Stimulated activated naive B cell treated with anti-CD40 and anti-IgM and Interleukin-4, amounts not matched to agents 10 μg/mL and 1 μg/mL and 100 μg/mL, for 72 hours (primary cell): ENCODE data around the gene LYAR.

ENCODE experiments used
- ATAC-seq, 2 donors: fragments of 150-1000 bp; cut with Tn5 transposase; replicated peaks; 2 replicates each; pipeline ENCODE4 v1.10.0; 2021; ENCODE audit warnings: moderate library complexity in 1 of 2
- DNase-seq: peaks from one replicate; pipeline ENCODE4 v3.0.0; 2021
- H3K27ac Mint-ChIP-seq: one replicate; pipeline ENCODE4 v1.8.0; 2022; ENCODE audit warnings: mild to moderate bottlenecking, mixed read lengths
- H3K27me3 Mint-ChIP-seq, 2 donors: one replicate each; pipeline ENCODE4 v1.8.0; 2022; ENCODE audit warnings: mixed read lengths in 2 of 2
- H3K36me3 Mint-ChIP-seq, 2 donors: one replicate each; pipeline ENCODE4 v1.8.0; 2022; ENCODE audit warnings: mixed read lengths in 2 of 2, mild to moderate bottlenecking in 1 of 2
- H3K4me1 Mint-ChIP-seq, 2 donors: one replicate each; pipeline ENCODE4 v1.8.0; 2022; ENCODE audit warnings: mixed read lengths in 2 of 2, mild to moderate bottlenecking in 1 of 2
- H3K4me3 Mint-ChIP-seq, 2 donors: one replicate each; pipeline ENCODE4 v1.8.0; 2022; ENCODE audit warnings: mild to moderate bottlenecking in 2 of 2, mixed read lengths in 2 of 2, moderate library complexity in 1 of 2
- H3K9me3 Mint-ChIP-seq, 2 donors: one replicate each; pipeline ENCODE4 v1.8.0; 2022; ENCODE audit warnings: mixed read lengths in 2 of 2, mild to moderate bottlenecking in 1 of 2

The LYAR gene

DNA sequence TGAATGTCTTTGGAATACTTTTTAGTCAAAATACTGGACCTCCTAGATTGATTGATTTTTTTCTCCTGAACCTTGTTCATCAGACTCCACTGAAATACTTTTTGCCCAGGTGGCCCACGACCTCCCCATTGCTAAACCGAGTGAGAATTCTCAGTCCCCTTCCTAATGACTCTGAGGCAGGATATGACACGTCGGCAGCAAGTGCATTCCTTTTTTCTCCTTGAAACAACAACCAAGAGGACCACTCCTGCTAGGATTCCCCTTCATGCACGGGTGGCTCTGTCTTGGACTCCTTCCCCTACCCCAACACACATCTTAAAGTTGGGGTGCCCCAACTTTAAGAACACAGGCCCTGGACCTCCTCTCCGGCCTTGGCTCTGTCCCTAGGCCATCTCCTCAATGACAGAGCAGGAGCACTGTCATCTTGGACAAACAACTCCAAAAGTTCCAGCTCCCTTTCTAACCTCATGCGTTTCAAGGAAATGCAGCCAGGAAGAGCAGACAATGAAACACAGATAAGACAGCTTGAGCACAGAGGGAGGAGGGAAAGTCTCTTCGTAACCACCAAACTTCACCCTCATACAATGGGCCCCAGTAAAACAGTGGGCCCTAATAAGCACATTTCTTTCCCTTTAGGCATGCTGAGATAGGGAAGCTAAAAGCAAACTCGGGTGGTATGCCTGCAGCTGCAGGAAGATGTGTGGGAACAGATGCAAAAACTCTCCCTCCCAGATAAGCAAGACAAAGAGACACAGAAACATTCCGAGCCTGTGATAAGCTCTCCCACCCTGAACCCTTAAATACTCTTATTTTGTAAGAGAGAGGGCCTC is 34.0 kb upstream of the LYAR start:
- Mint-ChIP-seq H3K4me3 (no peak overlapping the region), H3K27ac (no peak overlapping the region), H3K9me3 (peaks cover 0 to 1% of the 10 kb centered on the region in 2 donors), H3K27me3 (no peaks in the 10 kb centered on the region), H3K36me3 (peaks cover 24 to 32% of the 10 kb centered on the region in 2 donors), H3K4me1 (no peaks in the 10 kb centered on the region)
- DNase-seq: no peak
- no peak for ATAC-seq

DNA sequence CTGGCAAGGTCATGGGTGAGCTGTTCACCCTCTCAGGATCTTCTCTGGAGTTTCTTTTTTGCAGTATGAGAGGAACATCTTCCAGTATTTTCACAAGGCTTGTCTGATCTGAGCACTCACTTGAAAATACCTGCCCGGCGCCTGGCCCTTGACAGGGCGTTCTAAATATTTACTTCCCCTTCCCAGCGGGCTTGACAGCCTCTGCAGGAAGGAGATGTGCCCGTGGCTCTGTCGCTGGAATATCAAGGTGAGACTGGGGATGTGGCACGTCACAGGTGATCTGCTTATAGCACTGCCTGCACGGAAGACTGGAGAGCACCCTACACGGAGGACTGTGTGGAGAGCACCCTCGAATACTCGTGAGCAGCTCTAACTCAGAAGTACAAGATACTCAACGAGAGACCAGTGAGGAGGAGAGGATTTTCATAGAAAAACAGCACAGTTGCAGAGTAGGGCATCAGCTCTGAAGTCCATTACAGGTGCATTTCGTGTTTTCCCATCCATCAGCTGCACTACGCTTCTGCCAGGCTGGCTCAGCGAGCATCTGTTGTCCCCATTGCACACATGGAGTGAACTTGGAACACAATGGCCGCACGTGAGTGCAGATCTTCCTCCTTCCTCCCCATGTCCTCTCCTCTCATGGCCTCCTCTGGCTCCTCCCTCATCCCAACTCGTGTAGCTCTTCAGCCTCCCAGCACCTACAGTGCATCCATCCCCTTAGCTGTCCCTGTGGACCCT is 32.2 kb upstream of the LYAR start:
- no peaks in the 10 kb centered on the region for H3K9me3 Mint-ChIP-seq
- H3K36me3 Mint-ChIP-seq: peaks cover 30 to 42% of the 10 kb centered on the region in 2 donors
- H3K27ac Mint-ChIP-seq: no peak overlapping the region
- H3K27me3 Mint-ChIP-seq: no peaks in the 10 kb centered on the region
- no peak for ATAC-seq
- peaks cover 0 to under 1% of the 10 kb centered on the region in 2 donors for H3K4me1 Mint-ChIP-seq
- no peak for DNase-seq
- no peak overlapping the region for H3K4me3 Mint-ChIP-seq

DNA sequence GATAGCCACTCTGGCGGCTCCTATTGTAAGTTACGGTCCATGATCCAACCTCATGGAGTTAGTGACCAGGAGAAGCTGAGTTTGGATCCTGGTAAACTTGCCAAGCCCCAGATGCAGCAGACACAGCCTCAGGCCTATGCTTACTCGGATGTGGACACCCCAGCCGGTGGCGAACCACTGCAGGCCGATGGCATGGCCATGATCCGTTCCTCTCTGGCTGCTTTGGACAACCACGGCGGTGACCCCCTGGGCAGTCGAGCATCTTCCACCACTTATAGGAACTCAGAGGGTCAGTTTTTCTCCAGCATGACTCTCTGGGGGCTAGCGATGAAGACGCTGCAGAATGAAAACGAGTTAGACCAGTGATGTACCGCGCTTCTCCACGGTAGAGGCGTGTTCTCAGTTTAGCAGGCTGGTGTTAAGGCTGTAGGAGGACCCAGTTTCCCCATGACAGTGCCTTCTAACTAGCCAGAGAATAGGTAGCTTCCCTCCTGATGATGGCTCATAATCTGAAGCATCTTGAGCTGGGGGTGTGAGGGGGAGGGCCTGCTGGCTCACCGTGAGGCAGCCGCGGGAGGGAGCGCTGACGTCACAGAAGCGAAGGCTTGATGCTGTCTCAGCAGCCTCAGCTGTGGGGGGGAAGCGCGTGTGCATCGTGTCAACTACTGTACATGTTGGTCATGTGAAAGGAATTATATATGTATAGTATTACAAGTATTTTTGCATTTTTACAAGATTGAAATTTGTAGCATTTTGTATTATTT is 31.2 kb upstream of the LYAR start:
- no peak for ATAC-seq
- H3K4me3 Mint-ChIP-seq: no peak overlapping the region
- H3K27me3 Mint-ChIP-seq: no peaks in the 10 kb centered on the region
- H3K36me3 Mint-ChIP-seq: peaks cover 35 to 50% of the 10 kb centered on the region in 2 donors
- no peak for DNase-seq
- peaks cover 0 to 2% of the 10 kb centered on the region in 2 donors for H3K4me1 Mint-ChIP-seq
- H3K27ac Mint-ChIP-seq: no peak overlapping the region
- no peaks in the 10 kb centered on the region for H3K9me3 Mint-ChIP-seq

DNA sequence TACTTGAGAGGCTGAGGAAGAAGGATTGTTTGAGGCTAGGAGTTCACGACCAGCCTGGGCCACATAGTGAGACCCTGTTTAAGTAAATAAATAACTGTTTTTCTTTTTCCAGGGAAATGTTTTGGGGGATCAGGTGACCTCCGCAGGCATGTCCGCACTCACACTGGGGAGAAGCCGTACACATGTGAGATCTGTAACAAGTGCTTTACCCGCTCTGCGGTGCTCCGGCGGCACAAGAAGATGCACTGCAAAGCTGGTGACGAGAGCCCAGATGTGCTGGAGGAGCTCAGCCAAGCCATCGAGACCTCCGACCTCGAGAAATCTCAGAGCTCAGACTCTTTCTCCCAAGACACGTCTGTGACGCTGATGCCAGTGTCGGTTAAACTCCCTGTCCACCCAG is 30.6 kb upstream of the LYAR start:
- Mint-ChIP-seq H3K36me3 (peaks cover 41 to 55% of the 10 kb centered on the region in 2 donors), H3K4me3 (no peak overlapping the region), H3K27me3 (no peaks in the 10 kb centered on the region), H3K9me3 (no peaks in the 10 kb centered on the region), H3K4me1 (peaks cover 0 to 2% of the 10 kb centered on the region in 2 donors), H3K27ac (no peak overlapping the region)
- ATAC-seq (no peak), DNase-seq (no peak)

DNA sequence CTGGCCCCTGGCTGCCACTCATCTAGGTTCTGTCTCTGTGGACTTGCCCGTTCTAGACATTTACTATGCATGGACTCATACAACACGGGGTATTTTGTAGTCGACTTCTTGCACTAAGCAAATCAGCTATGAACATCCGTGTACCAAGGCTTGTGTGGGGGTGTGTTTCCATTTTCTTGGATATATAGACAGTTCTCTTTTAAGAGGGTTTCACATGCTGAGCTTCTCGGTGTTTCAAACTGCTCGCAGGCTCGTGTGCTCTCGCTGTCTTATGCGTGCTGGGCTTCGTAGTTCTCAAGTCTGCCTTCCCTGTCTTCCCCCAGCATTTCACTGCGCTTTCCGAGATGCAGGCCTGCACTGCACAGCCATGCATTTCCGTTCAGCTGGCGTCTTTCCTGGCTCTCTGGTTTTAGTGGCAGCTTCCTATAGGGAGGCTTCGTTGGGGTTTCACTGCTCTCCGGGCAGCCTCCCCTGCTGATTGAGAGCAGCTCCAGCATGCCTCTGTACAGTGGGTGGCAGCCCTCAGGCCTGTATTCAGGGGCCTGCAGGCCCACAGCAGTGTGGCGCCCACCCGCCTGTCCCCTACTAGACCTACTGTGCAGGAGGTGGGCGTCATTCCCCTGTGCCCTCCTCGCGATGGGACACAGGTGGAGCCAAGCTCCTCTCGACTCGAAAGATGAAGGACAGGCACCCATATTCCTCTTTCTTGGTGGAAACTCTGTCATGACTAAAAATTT is 27.7 kb upstream of the LYAR start:
- DNase-seq: no peak
- Mint-ChIP-seq H3K4me1 (peaks cover 0 to 2% of the 10 kb centered on the region in 2 donors), H3K4me3 (no peak overlapping the region), H3K36me3 (peaks cover 41 to 59% of the 10 kb centered on the region in 2 donors), H3K27ac (no peak overlapping the region), H3K27me3 (no peaks in the 10 kb centered on the region), H3K9me3 (no peaks in the 10 kb centered on the region)
- no peak for ATAC-seq

DNA sequence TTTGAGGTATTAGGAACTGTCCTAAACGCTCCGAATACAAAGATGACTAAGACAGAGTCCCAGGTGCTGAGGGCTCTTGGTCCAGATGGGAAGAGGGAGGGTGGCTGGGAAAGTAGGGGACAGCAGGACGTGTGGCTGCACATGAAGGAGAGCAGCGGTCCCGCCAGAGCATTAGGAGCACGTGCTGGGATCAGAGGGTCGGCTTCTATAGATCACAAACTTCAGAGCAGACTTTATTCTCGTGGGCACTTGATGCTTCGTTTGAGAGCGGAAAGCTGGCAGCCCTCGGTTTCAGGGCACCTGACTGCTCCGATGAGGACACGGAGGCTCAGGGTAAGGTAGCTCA is 26.2 kb upstream of the LYAR start:
- Mint-ChIP-seq H3K4me1 (peaks cover 0 to 2% of the 10 kb centered on the region in 2 donors), H3K36me3 (peaks cover 32 to 47% of the 10 kb centered on the region in 2 donors), H3K27ac (no peak overlapping the region), H3K27me3 (no peaks in the 10 kb centered on the region), H3K4me3 (no peak overlapping the region), H3K9me3 (no peaks in the 10 kb centered on the region)
- no peak for ATAC-seq
- DNase-seq: no peak

DNA sequence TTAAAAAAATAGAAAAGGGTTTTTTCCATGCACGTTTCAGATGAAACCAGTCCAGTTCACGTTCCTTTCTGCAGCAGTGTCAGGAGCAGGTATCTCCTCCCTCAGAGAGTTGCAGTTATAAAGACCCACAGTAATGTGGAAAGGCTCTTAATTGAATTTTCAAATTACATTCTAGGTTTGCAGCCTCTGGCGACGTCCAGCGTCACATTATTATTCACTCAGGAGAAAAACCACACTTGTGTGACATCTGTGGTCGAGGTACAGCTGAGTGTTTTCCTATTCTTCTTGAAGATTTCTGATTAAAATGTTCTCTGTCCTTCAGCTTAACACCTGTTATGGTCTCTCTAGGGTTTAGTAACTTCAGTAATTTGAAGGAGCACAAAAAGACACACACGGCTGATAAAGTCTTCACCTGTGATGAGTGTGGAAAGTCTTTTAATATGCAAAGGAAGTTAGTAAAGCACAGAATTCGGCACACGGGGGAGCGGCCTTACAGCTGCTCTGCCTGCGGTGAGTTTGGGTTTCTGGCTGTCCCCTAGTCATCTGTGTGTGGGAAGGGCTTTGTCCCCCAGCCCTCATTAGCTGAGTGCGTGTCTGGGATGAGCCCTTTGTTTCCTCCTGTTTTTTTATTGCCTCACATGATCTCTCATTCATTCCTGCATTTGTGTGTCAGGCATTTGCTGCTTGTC is 25.7 kb upstream of the LYAR start:
- ATAC-seq (no peak), DNase-seq (no peak)
- Mint-ChIP-seq H3K4me3 (no peak overlapping the region), H3K27me3 (no peaks in the 10 kb centered on the region), H3K4me1 (peaks cover 0 to 2% of the 10 kb centered on the region in 2 donors), H3K36me3 (peaks cover 30 to 42% of the 10 kb centered on the region in 2 donors), H3K27ac (no peak overlapping the region), H3K9me3 (no peaks in the 10 kb centered on the region)

DNA sequence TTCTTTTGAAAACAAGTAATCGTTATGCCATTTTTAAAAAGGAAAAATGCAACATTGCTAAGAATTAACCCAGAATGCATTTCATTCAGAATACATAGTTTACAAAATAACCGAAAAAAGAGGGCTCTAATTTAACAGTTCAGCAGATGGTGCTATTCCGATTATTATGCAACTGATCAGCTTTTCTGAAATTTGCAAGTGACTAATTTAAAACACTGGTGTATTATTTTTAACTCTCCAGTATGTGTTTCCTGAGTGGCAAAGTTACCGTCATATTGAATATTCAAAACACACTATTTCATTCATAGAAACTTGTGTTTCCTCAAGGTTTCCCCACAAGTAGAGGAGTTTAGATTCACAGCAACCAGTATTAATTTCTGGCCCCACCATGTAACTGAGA is 21.2 kb upstream of the LYAR start:
- no peaks in the 10 kb centered on the region for H3K9me3 Mint-ChIP-seq
- no peak overlapping the region for H3K27ac Mint-ChIP-seq
- no peaks in the 10 kb centered on the region for H3K27me3 Mint-ChIP-seq
- no peak overlapping the region for H3K4me3 Mint-ChIP-seq
- no peak for DNase-seq
- no peak for ATAC-seq
- H3K4me1 Mint-ChIP-seq: peaks cover 0 to 2% of the 10 kb centered on the region in 2 donors
- H3K36me3 Mint-ChIP-seq: peaks cover 31 to 48% of the 10 kb centered on the region in 2 donors

DNA sequence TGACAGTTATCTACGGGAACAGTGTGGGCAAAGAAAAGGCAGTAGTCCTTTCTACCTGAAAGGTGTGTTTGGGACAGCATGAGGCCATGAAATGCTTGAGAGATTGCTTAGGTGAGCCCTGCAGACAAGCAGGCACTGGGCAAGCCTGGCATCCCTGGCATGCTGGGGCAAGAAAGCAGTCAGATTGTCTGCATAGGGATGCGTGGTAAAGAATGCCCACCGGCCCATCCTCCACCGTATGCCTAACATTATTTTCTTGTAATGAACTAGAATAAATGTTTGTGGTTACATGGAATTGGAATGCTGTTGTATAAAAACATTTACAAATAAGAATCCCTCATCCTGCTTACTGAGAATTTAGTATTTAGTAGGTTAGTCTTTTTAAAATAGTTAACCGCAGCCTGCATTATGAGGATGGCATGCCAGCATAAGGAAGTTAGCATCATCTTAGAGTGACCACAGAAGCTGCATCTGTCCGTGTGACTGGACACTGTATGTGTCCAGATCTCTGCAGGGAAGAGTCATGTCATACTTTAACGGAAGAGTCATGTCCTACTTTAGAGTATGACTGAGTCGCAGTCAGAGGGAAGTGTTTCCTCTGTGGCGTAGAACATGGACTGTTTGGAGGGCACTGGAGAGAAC is 19.0 kb upstream of the LYAR start:
- peaks cover 20 to 39% of the 10 kb centered on the region in 2 donors for H3K36me3 Mint-ChIP-seq
- H3K9me3 Mint-ChIP-seq: no peaks in the 10 kb centered on the region
- no peak overlapping the region for H3K27ac Mint-ChIP-seq
- H3K27me3 Mint-ChIP-seq: no peaks in the 10 kb centered on the region
- H3K4me1 Mint-ChIP-seq: peaks cover 0 to 4% of the 10 kb centered on the region in 2 donors
- ATAC-seq (no peak), DNase-seq (no peak)
- H3K4me3 Mint-ChIP-seq: no peak overlapping the region

DNA sequence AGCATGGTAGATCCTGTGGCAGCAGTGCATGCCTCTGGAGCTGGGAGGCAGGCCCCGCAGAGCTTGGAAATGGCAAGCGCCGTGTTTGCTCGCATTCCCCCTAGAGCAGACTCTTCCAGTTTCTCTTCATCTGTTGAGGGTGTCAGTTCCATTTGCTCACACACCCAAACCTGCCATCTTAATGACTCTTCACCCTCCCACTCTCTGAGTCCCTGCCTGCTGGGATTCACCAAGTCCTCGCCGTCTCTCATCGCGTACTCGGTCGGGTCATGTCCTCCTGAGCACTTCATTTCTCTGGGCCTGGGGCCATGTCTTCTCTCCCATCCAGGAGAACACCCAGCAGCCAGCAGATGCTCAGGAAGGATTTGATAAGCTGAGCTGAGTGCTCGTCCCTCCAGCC is 17.0 kb upstream of the LYAR start:
- Mint-ChIP-seq H3K27ac (no peak overlapping the region), H3K9me3 (no peaks in the 10 kb centered on the region), H3K27me3 (no peaks in the 10 kb centered on the region), H3K4me3 (no peak overlapping the region), H3K4me1 (peaks cover 4 to 5% of the 10 kb centered on the region in 2 donors), H3K36me3 (peaks cover 26 to 45% of the 10 kb centered on the region in 2 donors)
- ATAC-seq (no peak), DNase-seq (no peak)

DNA sequence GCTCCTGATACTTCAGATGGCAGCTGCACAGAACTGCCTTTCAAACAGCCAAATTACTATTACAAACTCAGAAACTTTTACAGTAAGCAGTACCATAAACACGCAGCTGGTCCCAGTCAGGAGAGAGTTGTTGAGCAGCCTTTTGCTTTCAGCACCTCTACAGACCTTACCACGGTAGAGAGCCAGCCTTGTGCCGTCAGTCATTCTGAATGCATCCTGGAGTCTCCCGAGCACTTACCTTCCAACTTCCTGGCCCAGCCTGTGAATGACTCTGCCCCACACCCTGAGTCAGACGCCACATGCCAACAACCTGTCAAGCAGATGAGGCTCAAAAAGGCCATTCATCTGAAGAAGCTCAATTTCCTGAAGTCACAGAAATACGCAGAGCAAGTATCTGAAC is 12.5 kb upstream of the LYAR start:
- H3K27ac Mint-ChIP-seq: no peak overlapping the region
- H3K4me3 Mint-ChIP-seq: no peak overlapping the region
- no peaks in the 10 kb centered on the region for H3K27me3 Mint-ChIP-seq
- ATAC-seq: no peak
- DNase-seq: no peak
- H3K36me3 Mint-ChIP-seq: peaks cover 18 to 35% of the 10 kb centered on the region in 2 donors
- no peaks in the 10 kb centered on the region for H3K9me3 Mint-ChIP-seq
- peaks cover 5 to 7% of the 10 kb centered on the region in 2 donors for H3K4me1 Mint-ChIP-seq

DNA sequence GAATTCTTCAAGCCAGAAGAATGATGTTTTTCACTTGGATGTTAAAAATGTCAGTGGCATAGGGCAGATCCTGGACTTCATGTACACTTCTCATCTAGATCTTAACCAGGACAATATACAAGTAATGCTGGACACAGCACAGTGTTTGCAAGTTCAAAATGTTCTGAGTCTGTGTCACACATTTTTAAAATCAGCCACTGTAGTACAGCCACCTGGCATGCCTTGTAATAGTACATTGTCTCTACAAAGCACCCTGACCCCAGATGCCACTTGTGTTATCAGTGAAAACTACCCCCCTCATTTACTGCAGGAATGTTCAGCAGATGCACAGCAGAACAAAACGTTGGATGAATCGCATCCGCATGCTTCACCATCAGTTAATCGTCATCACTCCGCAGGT is 12.0 kb upstream of the LYAR start:
- DNase-seq (no peak), ATAC-seq (no peak)
- no peak overlapping the region for H3K27ac Mint-ChIP-seq
- no peaks in the 10 kb centered on the region for H3K9me3 Mint-ChIP-seq
- peaks cover 5 to 9% of the 10 kb centered on the region in 2 donors for H3K4me1 Mint-ChIP-seq
- no peaks in the 10 kb centered on the region for H3K27me3 Mint-ChIP-seq
- no peak overlapping the region for H3K4me3 Mint-ChIP-seq
- H3K36me3 Mint-ChIP-seq: peaks cover 17 to 31% of the 10 kb centered on the region in 2 donors

DNA sequence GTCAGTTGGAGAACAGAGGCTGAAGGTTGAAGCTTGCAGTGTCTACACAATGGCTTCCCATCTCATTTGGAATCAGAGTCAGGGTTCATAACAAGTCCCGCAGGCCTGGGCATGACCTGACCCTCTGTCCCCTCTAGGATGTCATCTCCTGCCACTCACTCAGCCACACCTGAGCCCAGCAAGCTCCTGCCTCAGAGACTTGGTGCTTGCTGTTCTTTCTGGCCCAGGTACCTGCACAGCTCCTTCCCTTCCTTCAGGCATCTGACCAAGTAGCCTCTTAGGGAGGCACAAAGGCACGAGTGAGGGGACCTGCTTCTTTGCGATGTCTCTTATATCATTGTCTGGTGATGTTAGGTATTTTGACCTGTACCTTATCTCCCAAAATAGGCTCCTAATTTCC is 9.1 kb upstream of the LYAR start:
- Mint-ChIP-seq H3K27ac (no peak overlapping the region), H3K27me3 (no peaks in the 10 kb centered on the region), H3K4me3 (no peak overlapping the region), H3K9me3 (peaks cover 11% of the 10 kb centered on the region in 2 donors), H3K36me3 (peaks cover 31 to 39% of the 10 kb centered on the region in 2 donors), H3K4me1 (peaks cover 11 to 16% of the 10 kb centered on the region in 2 donors)
- DNase-seq (no peak), ATAC-seq (no peak)
